WTC11 (cell line): Measurements from ENCODE around the gene ATG7. TPM values are rescaled to one million over a fixed set of nuclear protein-coding genes. Genes with fewer than 3 reads are reported as not detected.

Source experiments
- ATAC-seq: fragments of 200-7000 bp; cut with Tn5 transposase; 2 replicates; pipeline ENCODE4 v1.10.0; 2021; ENCODE audit warnings: mild to moderate bottlenecking, moderate library complexity
- CTCF ChIA-PET: fragments of 300-600 bp; sonication (Branson Sonifier 250); formaldehyde crosslinking; loops from one replicate; lab custom pipeline; 2021; ENCODE audit warnings: antibody characterized with exemption; lab: Charles Lee
- POLR2A ChIA-PET: fragments of 350-600 bp; sonication (Branson Sonifier 250); formaldehyde crosslinking; loops from one replicate; lab custom pipeline; 2021; ENCODE audit warnings: antibody characterized with exemption; lab: Charles Lee
- DNase-seq: peaks from one replicate; pipeline ENCODE4 v3.0.0; 2021; ENCODE audit warnings: low spot score
- H3K27ac Mint-ChIP-seq: 2 replicates; pipeline ENCODE4 v1.8.0; 2021; ENCODE audit warnings: mixed read lengths
- H3K27me3 Mint-ChIP-seq: 2 replicates; pipeline ENCODE4 v1.8.0; 2021; ENCODE audit warnings: low read depth, mild to moderate bottlenecking, moderate library complexity, mixed read lengths
- H3K36me3 Mint-ChIP-seq: 2 replicates; pipeline ENCODE4 v1.8.0; 2021; ENCODE audit warnings: mixed read lengths
- H3K4me1 Mint-ChIP-seq: 2 replicates; pipeline ENCODE4 v1.8.0; 2022; ENCODE audit warnings: mixed read lengths
- H3K4me3 Mint-ChIP-seq: 2 replicates; pipeline ENCODE4 v1.8.0; 2021; ENCODE audit warnings: mild to moderate bottlenecking, moderate library complexity, mixed read lengths
- H3K9me3 Mint-ChIP-seq: 2 replicates; pipeline ENCODE4 v1.8.0; 2021; ENCODE audit warnings: mixed read lengths
- CBFB ChIP-seq: sonication (generic); formaldehyde crosslinking; IDR thresholded peaks from 2 replicates; pipeline ENCODE4 v1.8.1; 2022; ENCODE audit warnings: mild to moderate bottlenecking, low read depth, missing genetic modification reagents
- ETV6 ChIP-seq: sonication (generic); formaldehyde crosslinking; IDR thresholded peaks from 2 replicates; pipeline ENCODE4 v1.8.1; 2022; ENCODE audit warnings: mild to moderate bottlenecking, missing genetic modification reagents
- JAZF1 ChIP-seq: fragments of 250-450 bp; sonication (Bioruptor Pico); IDR thresholded peaks from 2 replicates; pipeline ENCODE4 v1.9.0; 2021; ENCODE audit warnings: moderate library complexity, mild to moderate bottlenecking, inconsistent platforms
- JUN ChIP-seq: sonication (generic); formaldehyde crosslinking; IDR thresholded peaks from 2 replicates; pipeline ENCODE4 v1.8.0; 2023; ENCODE audit warnings: mild to moderate bottlenecking, missing genetic modification reagents
- NFATC4 ChIP-seq: fragments of 250-450 bp; sonication (Bioruptor Pico); IDR thresholded peaks from 2 replicates; pipeline ENCODE4 v1.9.0; 2021; ENCODE audit warnings: mild to moderate bottlenecking
- NFYB ChIP-seq: sonication (generic); formaldehyde crosslinking; conservative IDR thresholded peaks from 2 replicates; pipeline ENCODE4 v1.8.0; 2022; ENCODE audit warnings: low read depth, missing genetic modification reagents
- SMAD4 ChIP-seq: sonication (generic); formaldehyde crosslinking; IDR thresholded peaks from 2 replicates; pipeline ENCODE4 v1.8.0; 2022; ENCODE audit warnings: mild to moderate bottlenecking, missing genetic modification reagents
- SP1 ChIP-seq: sonication (generic); formaldehyde crosslinking; conservative IDR thresholded peaks from 2 replicates; pipeline ENCODE4 v1.8.1; 2022; ENCODE audit warnings: missing genetic modification reagents
- TCF7 ChIP-seq: sonication (generic); formaldehyde crosslinking; IDR thresholded peaks from 2 replicates; pipeline ENCODE4 v1.8.0; 2022; ENCODE audit warnings: mild to moderate bottlenecking, low read depth, missing genetic modification reagents, moderate library complexity
- TEAD1 ChIP-seq: sonication (generic); formaldehyde crosslinking; IDR thresholded peaks from 2 replicates; pipeline ENCODE4 v1.8.0; 2022; ENCODE audit warnings: mild to moderate bottlenecking, missing genetic modification reagents
- ZNF219 ChIP-seq: sonication (generic); formaldehyde crosslinking; IDR thresholded peaks from 2 replicates; pipeline ENCODE4 v1.8.0; 2023; ENCODE audit warnings: missing genetic modification reagents, mild to moderate bottlenecking, borderline replicate concordance
- ZNF232 ChIP-seq: sonication (generic); formaldehyde crosslinking; IDR thresholded peaks from 2 replicates; pipeline ENCODE4 v1.8.0; 2022; ENCODE audit warnings: mild to moderate bottlenecking, missing genetic modification reagents
- ZNF263 ChIP-seq: sonication (generic); formaldehyde crosslinking; IDR thresholded peaks from 2 replicates; pipeline ENCODE4 v1.8.1; 2022; ENCODE audit warnings: low read depth, mild to moderate bottlenecking, moderate library complexity, missing genetic modification reagents
- ZNF317 ChIP-seq: sonication (generic); formaldehyde crosslinking; IDR thresholded peaks from 2 replicates; pipeline ENCODE4 v1.8.1; 2023; ENCODE audit warnings: low read depth, mild to moderate bottlenecking, moderate library complexity, missing genetic modification reagents, borderline replicate concordance
- ZNF423 ChIP-seq: fragments of 250-450 bp; sonication (Bioruptor Pico); IDR thresholded peaks from 2 replicates; pipeline ENCODE4 v2.1.2; 2022; ENCODE audit warnings: mild to moderate bottlenecking, moderate library complexity
- total RNA-seq: library from RNA; stranded (reverse); gene quantifications from 3 replicates; pipeline ENCODE4 v1.2.3, GENCODE V29; 2021
- TF ChIP-seq, protein P1 (sequence below): fragments of 250-450 bp; sonication (Bioruptor Pico); IDR thresholded peaks from 2 replicates; pipeline ENCODE4 v2.1.2; 2022; ENCODE audit warnings: mild to moderate bottlenecking, moderate library complexity
- TF ChIP-seq, protein P2 (sequence below): sonication (generic); formaldehyde crosslinking; IDR thresholded peaks from 2 replicates; pipeline ENCODE4 v1.8.1; 2023; ENCODE audit warnings: mild to moderate bottlenecking, moderate library complexity, missing genetic modification reagents
- TF ChIP-seq, protein P3 (sequence below): fragments of 250-450 bp; sonication (Bioruptor Pico); IDR thresholded peaks from 2 replicates; pipeline ENCODE4 v1.9.0; 2021; ENCODE audit warnings: mild to moderate bottlenecking
- TF ChIP-seq, protein P4 (sequence below): sonication (generic); formaldehyde crosslinking; IDR thresholded peaks from 2 replicates; pipeline ENCODE4 v1.8.1; 2023; ENCODE audit warnings: mild to moderate bottlenecking, missing genetic modification reagents
- TF ChIP-seq, protein P5 (sequence below): sonication (generic); formaldehyde crosslinking; IDR thresholded peaks from 2 replicates; pipeline ENCODE4 v1.8.0; 2022; ENCODE audit warnings: mild to moderate bottlenecking, missing genetic modification reagents

Gene ATG7
- total RNA-seq, 1 experiment from 2014 or later, result 17.5 TPM

DNA sequence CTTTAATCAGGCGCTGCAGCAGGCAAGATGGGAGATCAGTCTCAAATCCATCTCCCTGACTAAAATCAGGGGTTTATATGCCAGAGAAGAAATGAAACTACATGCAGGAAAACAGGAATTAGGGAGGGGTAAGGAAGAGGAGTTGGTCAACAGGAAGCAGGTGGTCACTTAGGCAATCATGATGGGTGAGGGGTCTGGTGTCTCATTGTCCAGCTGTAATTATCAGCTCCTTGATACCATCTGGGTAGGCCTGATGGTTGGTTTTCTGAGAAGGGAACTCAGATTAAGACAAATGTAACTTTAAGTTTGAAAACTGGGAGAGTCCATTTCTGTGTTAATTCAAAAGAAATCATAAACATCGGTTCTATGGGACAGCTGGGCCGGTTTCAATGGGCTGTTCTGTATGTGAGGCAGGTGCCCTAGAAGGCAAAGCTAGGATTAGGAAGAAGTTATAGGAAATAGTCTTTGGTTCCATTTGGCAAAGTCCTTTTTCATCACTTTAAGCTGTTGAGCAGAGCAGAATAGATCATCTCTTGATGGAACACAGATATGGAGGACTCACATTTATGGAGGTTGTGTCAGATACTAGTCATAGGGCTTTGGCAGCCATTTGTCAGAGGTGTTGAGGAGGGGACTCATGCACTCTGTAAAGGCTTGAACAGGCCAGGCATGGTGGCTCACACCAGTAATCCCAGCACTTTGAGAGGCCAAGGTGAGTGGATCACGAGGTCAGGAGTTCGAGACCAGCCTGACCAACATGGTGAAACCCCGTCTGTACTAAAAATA lies 222.1 kb downstream of the ATG7 start:
- POLR2A ChIA-PET, result interaction anchor here (0.7 kb wide), 1 partner anchor 276 kb away, joined by 3 read pairs; no protein-coding TSS in a partner anchor

DNA sequence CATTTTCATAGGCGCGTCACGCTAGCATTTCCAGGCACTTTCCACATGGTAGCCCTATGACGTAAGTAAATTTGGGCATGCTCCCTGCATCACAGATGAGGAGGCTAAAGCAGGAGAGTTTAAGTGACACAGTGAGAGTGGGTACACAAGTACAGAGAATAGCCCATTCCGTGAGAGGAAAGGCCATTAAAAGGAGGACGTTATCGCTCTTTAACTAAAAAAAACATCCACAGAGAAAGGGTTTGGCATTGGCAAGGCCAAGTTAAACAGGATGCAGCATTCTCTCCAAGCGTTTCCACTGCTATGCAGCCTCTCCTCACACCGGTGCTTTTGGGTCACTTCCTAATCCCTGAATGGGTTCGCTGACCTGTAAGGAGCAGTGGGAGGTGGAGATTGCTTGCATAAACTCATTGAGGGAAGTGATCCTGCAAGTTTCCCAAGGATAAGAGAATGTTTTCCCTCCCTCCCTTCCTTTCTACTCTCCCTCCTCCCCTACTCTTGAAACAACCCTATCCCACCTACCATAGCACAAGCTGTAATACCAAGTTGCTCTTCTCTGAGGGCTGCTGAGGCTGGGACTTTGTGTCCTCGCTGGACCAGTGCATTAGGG lies 223.9 kb downstream of the ATG7 start:
- peak; percentile 30 for DNase-seq
- TF ChIP-seq ETV6 (CRISPR knock-in tag), result no peak
- TF ChIP-seq SMAD4 (CRISPR knock-in tag), result no peak
- peak; percentile 52; the same call in 1 of the 2 replicates for TF ChIP-seq TEAD1
- no peak for TF ChIP-seq ZNF423 (CRISPR knock-in tag)
- no peak for TF ChIP-seq JAZF1
- 0 out of 2 replicates have a peak, but pooled peaks have one; percentile 37 for TF ChIP-seq ZNF317 (CRISPR knock-in tag)
- peak; percentile 88 for TF ChIP-seq ZNF263 (CRISPR knock-in tag)
- TF ChIP-seq, protein P1, sequence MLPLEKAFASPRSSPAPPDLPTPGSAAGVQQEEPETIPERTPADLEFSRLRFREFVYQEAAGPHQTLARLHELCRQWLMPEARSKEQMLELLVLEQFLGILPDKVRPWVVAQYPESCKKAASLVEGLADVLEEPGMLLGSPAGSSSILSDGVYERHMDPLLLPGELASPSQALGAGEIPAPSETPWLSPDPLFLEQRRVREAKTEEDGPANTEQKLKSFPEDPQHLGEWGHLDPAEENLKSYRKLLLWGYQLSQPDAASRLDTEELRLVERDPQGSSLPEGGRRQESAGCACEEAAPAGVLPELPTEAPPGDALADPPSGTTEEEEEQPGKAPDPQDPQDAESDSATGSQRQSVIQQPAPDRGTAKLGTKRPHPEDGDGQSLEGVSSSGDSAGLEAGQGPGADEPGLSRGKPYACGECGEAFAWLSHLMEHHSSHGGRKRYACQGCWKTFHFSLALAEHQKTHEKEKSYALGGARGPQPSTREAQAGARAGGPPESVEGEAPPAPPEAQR (CRISPR knock-in tag), result no peak
- TF ChIP-seq TCF7 (CRISPR knock-in tag), result no peak
- H3K27me3 Mint-ChIP-seq, result peaks cover 3% of the 10 kb centered on the region; the same call in 1 of the 2 replicates
- peaks cover 29% of the 10 kb centered on the region for H3K4me1 Mint-ChIP-seq
- H3K4me3 Mint-ChIP-seq, result no peak overlapping the region
- ATAC-seq, result peak; percentile 98
- peaks cover 21% of the 10 kb centered on the region for H3K36me3 Mint-ChIP-seq
- ChIA-PET CTCF (no interaction called here), POLR2A (no interaction called here)
- peak overlapping the region; percentile 85 for H3K27ac Mint-ChIP-seq
- H3K9me3 Mint-ChIP-seq, result peaks cover 27% of the 10 kb centered on the region

More for the DNA sequence above, 222.1 kb downstream of the ATG7 start:
- Mint-ChIP-seq H3K4me3 (no peak overlapping the region), H3K9me3 (peaks cover 31% of the 10 kb centered on the region), H3K27ac (no peak overlapping the region), H3K36me3 (peaks cover 25% of the 10 kb centered on the region), H3K4me1 (peaks cover 32% of the 10 kb centered on the region), H3K27me3 (peaks cover 3% of the 10 kb centered on the region; the same call in 1 of the 2 replicates)
- TF ChIP-seq ZNF219 (CRISPR knock-in tag), result no peak
- TF ChIP-seq SP1 (CRISPR knock-in tag), result no peak
- no peak for TF ChIP-seq NFYB (CRISPR knock-in tag)
- TF ChIP-seq ZNF423 (CRISPR knock-in tag), result no peak
- TF ChIP-seq, protein P2, sequence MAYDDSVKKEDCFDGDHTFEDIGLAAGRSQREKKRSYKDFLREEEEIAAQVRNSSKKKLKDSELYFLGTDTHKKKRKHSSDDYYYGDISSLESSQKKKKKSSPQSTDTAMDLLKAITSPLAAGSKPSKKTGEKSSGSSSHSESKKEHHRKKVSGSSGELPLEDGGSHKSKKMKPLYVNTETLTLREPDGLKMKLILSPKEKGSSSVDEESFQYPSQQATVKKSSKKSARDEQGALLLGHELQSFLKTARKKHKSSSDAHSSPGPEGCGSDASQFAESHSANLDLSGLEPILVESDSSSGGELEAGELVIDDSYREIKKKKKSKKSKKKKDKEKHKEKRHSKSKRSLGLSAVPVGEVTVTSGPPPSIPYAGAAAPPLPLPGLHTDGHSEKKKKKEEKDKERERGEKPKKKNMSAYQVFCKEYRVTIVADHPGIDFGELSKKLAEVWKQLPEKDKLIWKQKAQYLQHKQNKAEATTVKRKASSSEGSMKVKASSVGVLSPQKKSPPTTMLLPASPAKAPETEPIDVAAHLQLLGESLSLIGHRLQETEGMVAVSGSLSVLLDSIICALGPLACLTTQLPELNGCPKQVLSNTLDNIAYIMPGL, result no peak
- TF ChIP-seq ZNF232 (CRISPR knock-in tag), result no peak
- TF ChIP-seq, protein P3, sequence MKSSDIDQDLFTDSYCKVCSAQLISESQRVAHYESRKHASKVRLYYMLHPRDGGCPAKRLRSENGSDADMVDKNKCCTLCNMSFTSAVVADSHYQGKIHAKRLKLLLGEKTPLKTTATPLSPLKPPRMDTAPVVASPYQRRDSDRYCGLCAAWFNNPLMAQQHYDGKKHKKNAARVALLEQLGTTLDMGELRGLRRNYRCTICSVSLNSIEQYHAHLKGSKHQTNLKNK, result no peak
- no peak for TF ChIP-seq ETV6 (CRISPR knock-in tag)
- TF ChIP-seq, protein P4, sequence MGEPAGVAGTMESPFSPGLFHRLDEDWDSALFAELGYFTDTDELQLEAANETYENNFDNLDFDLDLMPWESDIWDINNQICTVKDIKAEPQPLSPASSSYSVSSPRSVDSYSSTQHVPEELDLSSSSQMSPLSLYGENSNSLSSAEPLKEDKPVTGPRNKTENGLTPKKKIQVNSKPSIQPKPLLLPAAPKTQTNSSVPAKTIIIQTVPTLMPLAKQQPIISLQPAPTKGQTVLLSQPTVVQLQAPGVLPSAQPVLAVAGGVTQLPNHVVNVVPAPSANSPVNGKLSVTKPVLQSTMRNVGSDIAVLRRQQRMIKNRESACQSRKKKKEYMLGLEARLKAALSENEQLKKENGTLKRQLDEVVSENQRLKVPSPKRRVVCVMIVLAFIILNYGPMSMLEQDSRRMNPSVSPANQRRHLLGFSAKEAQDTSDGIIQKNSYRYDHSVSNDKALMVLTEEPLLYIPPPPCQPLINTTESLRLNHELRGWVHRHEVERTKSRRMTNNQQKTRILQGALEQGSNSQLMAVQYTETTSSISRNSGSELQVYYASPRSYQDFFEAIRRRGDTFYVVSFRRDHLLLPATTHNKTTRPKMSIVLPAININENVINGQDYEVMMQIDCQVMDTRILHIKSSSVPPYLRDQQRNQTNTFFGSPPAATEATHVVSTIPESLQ (CRISPR knock-in tag), result no peak
- TF ChIP-seq, protein P5, sequence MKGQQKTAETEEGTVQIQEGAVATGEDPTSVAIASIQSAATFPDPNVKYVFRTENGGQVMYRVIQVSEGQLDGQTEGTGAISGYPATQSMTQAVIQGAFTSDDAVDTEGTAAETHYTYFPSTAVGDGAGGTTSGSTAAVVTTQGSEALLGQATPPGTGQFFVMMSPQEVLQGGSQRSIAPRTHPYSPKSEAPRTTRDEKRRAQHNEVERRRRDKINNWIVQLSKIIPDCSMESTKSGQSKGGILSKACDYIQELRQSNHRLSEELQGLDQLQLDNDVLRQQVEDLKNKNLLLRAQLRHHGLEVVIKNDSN, result no peak
- TF ChIP-seq TCF7 (CRISPR knock-in tag), result no peak
- TF ChIP-seq JUN (CRISPR knock-in tag), result no peak
- no peak for TF ChIP-seq NFATC4 (CRISPR knock-in tag)
- TF ChIP-seq CBFB (CRISPR knock-in tag), result no peak
- CTCF ChIA-PET, result no interaction called here
- ATAC-seq (no peak), DNase-seq (no peak)
